Parathyroid adenoma (tissue), 2 donors: ENCODE results near the gene PLEKHA8.

Source experiments
- H2AFZ ChIP-seq: fragments of 300-600 bp; sonication (generic); one replicate; pipeline ENCODE4 v1.7.0; 2017; ENCODE audit warnings: antibody characterized with exemption, mild to moderate bottlenecking
- H3K27ac ChIP-seq: fragments of 300-600 bp; sonication (generic); one replicate; pipeline ENCODE4 v1.7.0; 2017
- H3K27me3 ChIP-seq: fragments of 300-600 bp; sonication (generic); one replicate; pipeline ENCODE4 v1.7.0; 2017; ENCODE audit warnings: low read length; ENCODE audit not compliant: control insufficient read depth, insufficient read depth
- H3K36me3 ChIP-seq: fragments of 300-600 bp; sonication (generic); one replicate; pipeline ENCODE4 v1.7.0; 2017; ENCODE audit warnings: low read length; ENCODE audit not compliant: control insufficient read depth, insufficient read depth
- H3K4me1 ChIP-seq: fragments of 300-600 bp; sonication (generic); one replicate; pipeline ENCODE4 v1.7.0; 2017; ENCODE audit warnings: control low read depth
- H3K4me2 ChIP-seq: fragments of 300-600 bp; sonication (generic); one replicate; pipeline ENCODE4 v1.7.0; 2017; ENCODE audit warnings: low read length
- H3K4me3 ChIP-seq: fragments of 300-600 bp; sonication (generic); one replicate; pipeline ENCODE4 v1.7.0; 2017; ENCODE audit warnings: low read depth, low read length
- H3K79me2 ChIP-seq: fragments of 300-600 bp; sonication (generic); one replicate; pipeline ENCODE4 v1.7.0; 2017; ENCODE audit warnings: control low read depth
- H3K9ac ChIP-seq: fragments of 300-600 bp; sonication (generic); one replicate; pipeline ENCODE4 v1.7.0; 2017; ENCODE audit warnings: mild to moderate bottlenecking
- H3K9me3 ChIP-seq: fragments of 300-600 bp; sonication (generic); one replicate; pipeline ENCODE4 v1.7.0; 2017; ENCODE audit warnings: low read length; ENCODE audit not compliant: control insufficient read depth
- CTCF ChIP-seq: fragments of 300-600 bp; sonication (generic); IDR thresholded peaks from one replicate; pipeline ENCODE4 v1.7.0; 2017; ENCODE audit warnings: antibody characterized with exemption, mild to moderate bottlenecking
- donor health status: primary hyperparathyroidism.

Gene PLEKHA8

GRCh38 chr7:30076411-30076810 lies 48.2 kb downstream of the PLEKHA8 start:
- no peak for TF ChIP-seq CTCF

GRCh38 chr7:30078280-30078679 lies 50.1 kb downstream of the PLEKHA8 start:
- no peak overlapping the region for H2AFZ ChIP-seq
- no peak overlapping the region for H3K4me3 ChIP-seq
- H3K4me2 ChIP-seq = no peak overlapping the region
- H3K27ac ChIP-seq = no peak overlapping the region
- no peaks in the 10 kb centered on the region for H3K4me1 ChIP-seq
- H3K79me2 ChIP-seq = no peaks in the 10 kb centered on the region
- no peak for TF ChIP-seq CTCF
- no peaks in the 10 kb centered on the region for H3K9me3 ChIP-seq
- no peaks in the 10 kb centered on the region for H3K36me3 ChIP-seq
- H3K27me3 ChIP-seq = no peaks in the 10 kb centered on the region
- no peak overlapping the region for H3K9ac ChIP-seq

More at GRCh38 chr7:30076411-30076810, 48.2 kb downstream of the PLEKHA8 start:
- H3K27ac ChIP-seq = no peak overlapping the region
- no peak overlapping the region for H3K4me2 ChIP-seq
- H3K9me3 ChIP-seq = no peaks in the 10 kb centered on the region
- no peaks in the 10 kb centered on the region for H3K4me1 ChIP-seq
- no peak overlapping the region for H2AFZ ChIP-seq
- no peak overlapping the region for H3K4me3 ChIP-seq
- H3K27me3 ChIP-seq = no peaks in the 10 kb centered on the region
- no peaks in the 10 kb centered on the region for H3K36me3 ChIP-seq
- no peaks in the 10 kb centered on the region for H3K79me2 ChIP-seq
- H3K9ac ChIP-seq = no peak overlapping the region

- Histone ChIP-seq H3K9ac (no peak overlapping the region), H2AFZ (no peak overlapping the region), H3K4me1 (no peaks in the 10 kb centered on the region), H3K36me3 (no peaks in the 10 kb centered on the region), H3K27me3 (no peaks in the 10 kb centered on the region), H3K4me2 (no peak overlapping the region), H3K4me3 (no peak overlapping the region), H3K27ac (no peak overlapping the region), H3K9me3 (no peaks in the 10 kb centered on the region), H3K79me2 (no peaks in the 10 kb centered on the region)
- TF ChIP-seq CTCF = no peak
Observed at GRCh38 chr7:30079880-30080279, 51.7 kb downstream of the PLEKHA8 start.

- Histone ChIP-seq H3K9ac (no peak overlapping the region), H3K27ac (no peak overlapping the region), H3K4me2 (no peak overlapping the region), H3K9me3 (no peaks in the 10 kb centered on the region), H3K36me3 (no peaks in the 10 kb centered on the region), H2AFZ (no peak overlapping the region), H3K4me3 (no peak overlapping the region), H3K4me1 (no peaks in the 10 kb centered on the region), H3K27me3 (no peaks in the 10 kb centered on the region), H3K79me2 (no peaks in the 10 kb centered on the region)
- TF ChIP-seq CTCF = no peak
Observed at GRCh38 chr7:30080818-30081217, 52.6 kb downstream of the PLEKHA8 start.

- no peak for TF ChIP-seq CTCF
- H3K4me3 ChIP-seq = no peak overlapping the region
- no peaks in the 10 kb centered on the region for H3K79me2 ChIP-seq
- no peak overlapping the region for H3K27ac ChIP-seq
- no peak overlapping the region for H3K4me2 ChIP-seq
- no peaks in the 10 kb centered on the region for H3K4me1 ChIP-seq
- no peaks in the 10 kb centered on the region for H3K9me3 ChIP-seq
- H2AFZ ChIP-seq = no peak overlapping the region
- H3K36me3 ChIP-seq = no peaks in the 10 kb centered on the region
- H3K27me3 ChIP-seq = no peaks in the 10 kb centered on the region
- no peak overlapping the region for H3K9ac ChIP-seq
Observed at GRCh38 chr7:30082686-30083085, 54.5 kb downstream of the PLEKHA8 start.
